Astrocyte (in vitro differentiated cells and primary cell): ENCODE data around the gene EME1.

Experiments
- CTCF ChIP-seq: IDR thresholded peaks from 2 replicates; pipeline ENCODE4 v1.5.1; 2011; ENCODE audit warnings: low read depth, mild to moderate bottlenecking, inconsistent platforms, low read length, moderate library complexity; ENCODE audit not compliant: insufficient read depth
- EZH2 ChIP-seq: IDR thresholded peaks from 2 replicates; pipeline ENCODE4 v1.6.1; 2012; ENCODE audit warnings: mild to moderate bottlenecking, low read length, inconsistent platforms; ENCODE audit not compliant: insufficient read depth

GRCh38 chr17:50367401-50367800 lies 5.6 kb upstream of the EME1 start:
- TF ChIP-seq CTCF: no peak
- no peak for TF ChIP-seq EZH2
